Activated CD8-positive, alpha-beta memory T cell treated with anti-CD3 and anti-CD28 coated beads, Interleukin-2, amount 50 U/mL, for 24 hours (primary cell): Measurements from ENCODE around the gene FOXO3.

ENCODE experiments used
- DNase-seq: peaks from one replicate; pipeline ENCODE4 v3.0.0-alpha.2; 2020; ENCODE audit errors: extremely low read depth

FOXO3 gene

GRCh38 chr6:108594640-108595039 is 33.9 kb downstream of the FOXO3 start:
- no peak for DNase-seq

GRCh38 chr6:108596956-108597355 is 36.2 kb downstream of the FOXO3 start:
- DNase-seq, result no peak

- DNase-seq, result no peak
Observed at GRCh38 chr6:108597572-108598304, 37.0 kb downstream of the FOXO3 start.

- DNase-seq, result no peak
Observed at GRCh38 chr6:108598305-108598863, 37.7 kb downstream of the FOXO3 start.

GRCh38 chr6:108604156-108604555 is 43.4 kb downstream of the FOXO3 start:
- DNase-seq, result no peak

GRCh38 chr6:108606250-108606690 is 45.6 kb downstream of the FOXO3 start:
- no peak for DNase-seq

- no peak for DNase-seq
Observed at GRCh38 chr6:108608453-108609275, 47.9 kb downstream of the FOXO3 start.

- no peak for DNase-seq
Observed at GRCh38 chr6:108609276-108609769, 48.6 kb downstream of the FOXO3 start.

GRCh38 chr6:108610270-108610839 is 49.6 kb downstream of the FOXO3 start:
- no peak for DNase-seq

- DNase-seq, result no peak
Observed at GRCh38 chr6:108610957-108611586, 50.4 kb downstream of the FOXO3 start.

- DNase-seq, result no peak
Observed at GRCh38 chr6:108612852-108613251, 52.1 kb downstream of the FOXO3 start.

- no peak for DNase-seq
Observed at GRCh38 chr6:108616544-108616943, 55.8 kb downstream of the FOXO3 start.

- no peak for DNase-seq
Observed at GRCh38 chr6:108616973-108617372, 56.3 kb downstream of the FOXO3 start.

GRCh38 chr6:108618623-108619152 is 58.0 kb downstream of the FOXO3 start:
- no peak for DNase-seq

GRCh38 chr6:108619431-108620197 is 58.9 kb downstream of the FOXO3 start:
- DNase-seq, result no peak

GRCh38 chr6:108621117-108621516 is 60.4 kb downstream of the FOXO3 start:
- DNase-seq, result no peak

- DNase-seq, result no peak
Observed at GRCh38 chr6:108622641-108623298, 62.1 kb downstream of the FOXO3 start.

GRCh38 chr6:108623995-108624394 is 63.3 kb downstream of the FOXO3 start:
- no peak for DNase-seq

GRCh38 chr6:108625581-108625980 is 64.9 kb downstream of the FOXO3 start:
- DNase-seq, result no peak

- no peak for DNase-seq
Observed at GRCh38 chr6:108626777-108627176, 66.1 kb downstream of the FOXO3 start.
